Sigmoid colon (tissue), 7 donors: Measurements from ENCODE around the gene COLEC12. TPM values are rescaled to one million over a fixed set of nuclear protein-coding genes. Genes with fewer than 3 reads are reported as not detected.

ENCODE experiments used
- DNase-seq: peaks from one replicate; pipeline ENCODE4 v3.0.0-alpha.2; 2019
- H3K27ac ChIP-seq, 4 donors: fragments of 200-600 bp; sonication (generic); one replicate each; pipeline ENCODE4 v1.5.1; 2016 to 2019; ENCODE audit warnings: mild to moderate bottlenecking in 1 of 4
- H3K27me3 ChIP-seq, 3 donors: fragments of 200-600 bp; sonication (generic); one replicate each; pipeline ENCODE4 v1.5.1; 2019; ENCODE audit warnings: mild to moderate bottlenecking in 1 of 3
- H3K36me3 ChIP-seq, 4 donors: fragments of 200-600 bp; sonication (generic); one replicate each; pipeline ENCODE4 v1.5.1; 2016 to 2019
- H3K4me1 ChIP-seq, 4 donors: fragments of 200-600 bp; sonication (generic); one replicate each; pipeline ENCODE4 v1.5.1; 2017 to 2019
- H3K4me3 ChIP-seq, 4 donors: fragments of 200-600 bp; sonication (generic); one replicate each; pipeline ENCODE4 v1.5.1; 2017 to 2019; ENCODE audit warnings: mild to moderate bottlenecking in 2 of 4, moderate library complexity in 1 of 4
- H3K9me3 ChIP-seq, 4 donors: fragments of 200-600 bp in 3 of 4; sonication (generic) in 3 of 4; one replicate each; pipeline versions ENCODE4 v1.5.1 to v1.6.1; 2013 to 2019
- EP300 ChIP-seq, 4 donors: sonication (generic); formaldehyde crosslinking; IDR thresholded peaks; one replicate each; pipeline ENCODE4 v1.6.1; 2017; ENCODE audit warnings: antibody characterized with exemption in 4 of 4
- POLR2A ChIP-seq, 2 donors: fragments of 450-650 bp; IDR thresholded peaks; one replicate each; pipeline ENCODE4 v1.6.1; 2016; ENCODE audit warnings: antibody characterized with exemption in 2 of 2, mild to moderate bottlenecking in 2 of 2, moderate library complexity in 2 of 2
- POLR2AphosphoS5 ChIP-seq, 4 donors: sonication (generic); formaldehyde crosslinking; IDR thresholded peaks; one replicate each; pipeline ENCODE4 v1.6.1; 2017; ENCODE audit warnings: antibody characterized with exemption in 4 of 4
- WGBS, 2 donors: extraction: QIAGEN DNeasy Blood & Tissue Kit; methylation state at CpG; one replicate each; pipeline ENCODE4 v1.1.7; 2013; 5-methylcytosine and 5-hydroxymethylcytosine counted together
- intact Hi-C: fragments of 100-400 bp; cut with DNase I; formaldehyde crosslinking; loops from one replicate; pipeline ENCODE4 v1.15.1; 2023
- polyA plus RNA-seq, 3 donors: library from polyadenylated mRNA; stranded (reverse); fragments of 200-250 nt; gene quantifications; one replicate each; pipeline ENCODE4 v1.2.3, GENCODE V29; 2013
- total RNA-seq, 4 donors: library from RNA; depleted of rRNA; stranded (reverse); fragments of >200 nt; gene quantifications; one replicate each; pipeline ENCODE4 v1.1.0, GENCODE V29; 2016
- TF ChIP-seq, protein P1 (sequence below), 4 experiments: fragments of 450-650 bp in 3 of 4; fragments of 200-600 bp in 1 of 4; IDR thresholded peaks; one replicate each; pipeline ENCODE4 v1.5.1; 2016 to 2019; ENCODE audit warnings: antibody characterized with exemption in 4 of 4, mild to moderate bottlenecking in 3 of 4, moderate library complexity in 2 of 4
- donor health status: healthy with polysubstance abuse.
- donor health status: Bipolar disorder and iron deficiency.
- donor health status: healthy.

COLEC12 gene
- total and polyA plus RNA-seq, 7 donors = 0.69 to 24.7 (median 15.9) TPM

DNA sequence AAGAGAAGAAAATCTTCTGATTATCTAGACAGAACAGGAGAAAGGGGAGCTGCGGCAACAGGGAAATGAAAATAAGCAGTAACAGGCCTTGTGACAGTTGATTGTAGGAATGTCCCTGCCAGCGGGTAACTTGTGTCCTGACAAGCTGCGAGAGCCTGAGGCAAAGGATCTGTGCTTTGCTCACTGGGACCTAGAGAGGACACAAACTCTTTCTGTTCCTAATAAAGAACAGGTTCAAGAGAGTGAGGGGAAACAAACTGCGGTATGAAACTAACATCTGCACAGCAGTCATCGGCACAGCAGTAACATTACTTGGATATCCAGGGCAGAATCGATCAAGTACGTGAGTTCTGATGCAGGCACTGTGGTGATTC is 128.9 kb downstream of the COLEC12 start:
- intact Hi-C loops = no loop called here
- H3K36me3 ChIP-seq = no peaks in the 10 kb centered on the region
- no peaks in the 10 kb centered on the region for H3K9me3 ChIP-seq
- DNase-seq = no peak
- H3K27me3 ChIP-seq = no peaks in the 10 kb centered on the region
- peaks cover 0 to 52% (median 45%) of the 10 kb centered on the region in 4 donors for H3K4me1 ChIP-seq
- H3K27ac ChIP-seq = peak overlapping the region; percentile 48 to 66 (median 54)
- 69 to 78% methylated on average over 7 of the region's 7 CpGs for WGBS, 2 donors
- H3K4me3 ChIP-seq = no peak overlapping the region
- TF ChIP-seq, protein P1, sequence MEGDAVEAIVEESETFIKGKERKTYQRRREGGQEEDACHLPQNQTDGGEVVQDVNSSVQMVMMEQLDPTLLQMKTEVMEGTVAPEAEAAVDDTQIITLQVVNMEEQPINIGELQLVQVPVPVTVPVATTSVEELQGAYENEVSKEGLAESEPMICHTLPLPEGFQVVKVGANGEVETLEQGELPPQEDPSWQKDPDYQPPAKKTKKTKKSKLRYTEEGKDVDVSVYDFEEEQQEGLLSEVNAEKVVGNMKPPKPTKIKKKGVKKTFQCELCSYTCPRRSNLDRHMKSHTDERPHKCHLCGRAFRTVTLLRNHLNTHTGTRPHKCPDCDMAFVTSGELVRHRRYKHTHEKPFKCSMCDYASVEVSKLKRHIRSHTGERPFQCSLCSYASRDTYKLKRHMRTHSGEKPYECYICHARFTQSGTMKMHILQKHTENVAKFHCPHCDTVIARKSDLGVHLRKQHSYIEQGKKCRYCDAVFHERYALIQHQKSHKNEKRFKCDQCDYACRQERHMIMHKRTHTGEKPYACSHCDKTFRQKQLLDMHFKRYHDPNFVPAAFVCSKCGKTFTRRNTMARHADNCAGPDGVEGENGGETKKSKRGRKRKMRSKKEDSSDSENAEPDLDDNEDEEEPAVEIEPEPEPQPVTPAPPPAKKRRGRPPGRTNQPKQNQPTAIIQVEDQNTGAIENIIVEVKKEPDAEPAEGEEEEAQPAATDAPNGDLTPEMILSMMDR (IDR thresholded peaks at IDR 0.05) = no peak
- TF ChIP-seq POLR2AphosphoS5 (IDR thresholded peaks at IDR 0.05) (peak in 1 of 4 donors; percentile 29), POLR2A (IDR thresholded peaks at IDR 0.05) (no peak), EP300 (IDR thresholded peaks at IDR 0.05) (no peak)

DNA sequence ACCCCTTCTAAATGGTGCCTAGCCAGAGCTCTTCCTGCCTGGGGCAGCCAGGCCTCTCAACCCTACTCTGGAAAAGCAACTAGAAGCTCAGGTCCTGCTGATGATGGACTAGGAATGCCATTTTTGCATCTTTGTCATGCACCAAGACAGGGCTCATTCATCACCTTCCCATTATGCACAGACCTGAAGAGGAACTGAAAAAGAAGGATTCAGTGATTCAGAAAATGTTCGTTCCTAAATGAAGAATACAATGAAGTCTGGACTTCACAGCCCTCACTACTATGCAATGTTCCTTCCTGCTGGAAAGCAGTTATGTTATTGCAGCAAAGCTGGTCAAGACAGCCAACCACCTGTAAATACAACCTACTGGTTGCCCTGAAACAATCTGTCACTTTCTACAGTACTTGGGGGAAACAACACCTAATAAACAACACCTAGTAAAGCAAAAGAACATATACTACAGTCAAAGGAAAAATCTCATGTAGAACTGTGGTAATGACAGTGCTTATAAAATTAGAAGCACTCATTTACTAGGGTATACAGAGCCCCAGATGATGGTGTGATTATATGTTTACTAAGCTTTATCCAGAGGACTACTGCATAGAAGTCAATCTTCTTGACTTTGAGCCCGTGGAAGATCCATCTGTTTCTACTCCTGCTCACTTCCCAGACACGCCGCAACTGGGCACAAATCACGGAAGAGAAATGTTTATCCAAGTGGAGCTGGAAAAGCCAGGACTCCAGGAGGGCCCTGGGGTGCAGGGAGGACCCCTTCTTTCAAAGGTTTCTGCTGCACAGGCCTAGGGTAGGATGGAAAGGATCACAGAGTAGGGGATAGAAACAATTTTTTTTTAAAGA is 129.5 kb downstream of the COLEC12 start:
- H3K27ac ChIP-seq = peak overlapping the region; percentile 48 to 66 (median 54)
- no peak for DNase-seq

DNA sequence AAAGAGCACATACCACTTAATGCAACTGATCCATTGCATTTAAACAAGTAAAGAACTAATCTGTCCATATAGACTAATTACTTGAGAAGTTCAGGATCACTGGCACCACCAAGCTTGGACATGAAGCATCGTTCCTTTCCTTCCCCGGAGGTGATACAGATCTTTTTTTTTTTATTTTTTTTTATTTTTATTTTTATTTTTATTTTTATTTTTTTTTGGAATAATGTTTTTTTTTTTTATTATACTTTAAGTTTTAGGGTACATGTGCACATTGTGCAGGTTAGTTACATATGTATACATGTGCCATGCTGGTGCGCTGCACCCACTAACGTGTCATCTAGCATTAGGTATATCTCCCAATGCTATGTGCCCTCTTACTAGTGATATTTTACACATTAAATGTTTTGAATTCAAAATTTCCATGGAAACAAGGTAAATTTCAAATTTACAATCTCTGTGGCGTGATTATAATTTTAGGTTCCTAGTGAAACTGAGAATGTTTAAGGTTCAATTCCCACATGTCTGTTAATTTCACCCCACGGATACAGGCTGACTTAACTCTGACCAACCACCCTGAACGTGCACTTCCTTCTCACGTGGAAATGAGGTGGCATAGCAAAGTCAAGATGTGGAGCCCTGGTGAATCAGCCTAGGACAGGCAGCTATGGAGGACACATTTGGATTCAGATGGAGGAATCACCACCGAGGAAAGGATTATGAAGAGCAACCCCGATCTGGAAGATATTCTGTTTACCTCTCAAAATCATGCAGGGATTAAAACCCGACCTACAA is 131.1 kb downstream of the COLEC12 start:
- TF ChIP-seq POLR2AphosphoS5 (IDR thresholded peaks at IDR 0.05) (no peak), POLR2A (IDR thresholded peaks at IDR 0.05) (no peak), EP300 (IDR thresholded peaks at IDR 0.05) (no peak)
- TF ChIP-seq, protein P1 (IDR thresholded peaks at IDR 0.05) = no peak
- peaks cover 0 to 32% (median 24%) of the 10 kb centered on the region in 4 donors for H3K4me1 ChIP-seq
- no peaks in the 10 kb centered on the region for H3K9me3 ChIP-seq
- no peaks in the 10 kb centered on the region for H3K27me3 ChIP-seq
- H3K36me3 ChIP-seq = no peaks in the 10 kb centered on the region
- DNase-seq = no peak
- no peak overlapping the region for H3K4me3 ChIP-seq
- no peak overlapping the region for H3K27ac ChIP-seq
- intact Hi-C loops = no loop called here
- WGBS, 2 donors = 75 to 78% methylated on average over 11 of the region's 11 CpGs

More for the DNA sequence above, 129.5 kb downstream of the COLEC12 start:
- Histone ChIP-seq H3K9me3 (no peaks in the 10 kb centered on the region), H3K27me3 (no peaks in the 10 kb centered on the region), H3K36me3 (no peaks in the 10 kb centered on the region), H3K4me3 (no peak overlapping the region), H3K4me1 (peaks cover 0 to 46% (median 39%) of the 10 kb centered on the region in 4 donors)
- intact Hi-C loops = no loop called here
- 69 to 76% methylated on average over 5 of the region's 5 CpGs for WGBS, 2 donors
- no peak for TF ChIP-seq EP300 (IDR thresholded peaks at IDR 0.05)
- TF ChIP-seq POLR2A (IDR thresholded peaks at IDR 0.05) = no peak
- no peak for TF ChIP-seq POLR2AphosphoS5 (IDR thresholded peaks at IDR 0.05)
- TF ChIP-seq, protein P1 (IDR thresholded peaks at IDR 0.05) = no peak

DNA sequence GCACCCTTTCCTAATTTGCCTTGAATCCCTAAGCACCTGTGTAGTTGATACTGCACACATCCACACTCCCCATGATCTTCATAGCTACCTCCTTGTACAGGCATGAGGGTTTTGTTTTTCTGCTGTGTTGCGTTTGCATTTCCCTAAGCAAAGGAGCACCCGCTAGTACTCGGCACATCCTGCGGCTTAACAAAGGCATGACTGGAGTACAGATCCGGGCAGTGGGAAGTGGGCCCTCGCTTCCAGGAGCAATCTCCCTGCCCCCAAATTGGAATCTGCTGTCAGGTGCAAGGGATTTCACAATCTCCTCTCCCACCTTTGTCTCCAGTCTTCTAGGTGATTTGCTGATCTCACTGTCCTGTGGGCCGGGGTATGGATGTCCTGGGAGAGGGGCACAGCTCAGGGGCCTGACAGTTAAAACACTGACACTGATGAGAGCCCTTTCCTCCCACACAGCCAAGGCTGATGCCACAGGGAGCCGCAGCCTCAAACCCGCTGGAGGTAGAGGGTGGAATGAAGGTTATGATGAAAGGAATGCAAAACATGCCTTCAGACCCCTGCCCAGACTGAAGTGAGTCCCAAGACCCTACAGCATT is 133.9 kb downstream of the COLEC12 start:
- TF ChIP-seq POLR2A (IDR thresholded peaks at IDR 0.05) = no peak
- TF ChIP-seq, protein P1 (IDR thresholded peaks at IDR 0.05) = no peak
- TF ChIP-seq EP300 (IDR thresholded peaks at IDR 0.05) = no peak
- no peak for TF ChIP-seq POLR2AphosphoS5 (IDR thresholded peaks at IDR 0.05)
- 92 to 93% methylated on average over 9 of the region's 9 CpGs for WGBS, 2 donors
- no peak for DNase-seq
- Histone ChIP-seq H3K4me1 (peaks cover 0 to 25% (median 13%) of the 10 kb centered on the region in 4 donors), H3K9me3 (no peaks in the 10 kb centered on the region), H3K36me3 (no peaks in the 10 kb centered on the region), H3K27me3 (no peaks in the 10 kb centered on the region), H3K4me3 (no peak overlapping the region), H3K27ac (no peak overlapping the region)
- intact Hi-C loops = no loop called here
